CMK (cell line): Measurements from ENCODE around the gene RNF111.
"Not testable (repeated sequence)": the region's sequence is repeated elsewhere in the genome, so short reads cannot be mapped to it uniquely, and the experiment has no call there.

ENCODE experiments used
- DNase-seq: peaks from one replicate; pipeline ENCODE4 v3.0.0-alpha.2; 2010; ENCODE audit warnings: low read depth

The RNF111 gene

GRCh38 chr15:59059076-59059597 lies 71.7 kb downstream of the RNF111 start:
- DNase-seq, result no peak

- DNase-seq, result no peak
Observed at GRCh38 chr15:59060348-59060747, 72.9 kb downstream of the RNF111 start.

- DNase-seq, result no peak
Observed at GRCh38 chr15:59063042-59063441, 75.6 kb downstream of the RNF111 start.

- no peak for DNase-seq
Observed at GRCh38 chr15:59069430-59069829, 82.0 kb downstream of the RNF111 start.

- no peak for DNase-seq
Observed at GRCh38 chr15:59074607-59075006, 87.1 kb downstream of the RNF111 start.

- DNase-seq, result no peak
Observed at GRCh38 chr15:59087731-59088130, 100.3 kb downstream of the RNF111 start.

- DNase-seq, result no peak
Observed at GRCh38 chr15:59094077-59094476, 106.6 kb downstream of the RNF111 start.

- no peak for DNase-seq
Observed at GRCh38 chr15:59096429-59096828, 109.0 kb downstream of the RNF111 start.

- DNase-seq, result no peak
Observed at GRCh38 chr15:59099162-59099685, 111.8 kb downstream of the RNF111 start.

GRCh38 chr15:59104602-59104911 lies 117.1 kb downstream of the RNF111 start:
- DNase-seq, result no peak

- DNase-seq, result peak; percentile 82
Observed at GRCh38 chr15:59104912-59105732, 117.7 kb downstream of the RNF111 start, which contains the start of gene CCNB2. Gene CCNB2, plus strand, starts transcription at chr15:59105146. Its CDS starts 123 bp downstream, at chr15:59105269.

GRCh38 chr15:59105854-59106253 lies 118.4 kb downstream of the RNF111 start:
- DNase-seq, result no peak

GRCh38 chr15:59111251-59111650 lies 123.8 kb downstream of the RNF111 start:
- no peak for DNase-seq

GRCh38 chr15:59115047-59115446 lies 127.6 kb downstream of the RNF111 start:
- no peak for DNase-seq

GRCh38 chr15:59116141-59116540 lies 128.7 kb downstream of the RNF111 start:
- DNase-seq, result no peak

- no peak for DNase-seq
Observed at GRCh38 chr15:59116771-59117170, 129.3 kb downstream of the RNF111 start.

GRCh38 chr15:59119625-59120024 lies 132.2 kb downstream of the RNF111 start:
- no peak for DNase-seq

- no peak for DNase-seq
Observed at GRCh38 chr15:59120937-59121336, 133.5 kb downstream of the RNF111 start.

GRCh38 chr15:59124261-59124660 lies 136.8 kb downstream of the RNF111 start:
- no peak for DNase-seq

- not testable (repeated sequence) for DNase-seq
Observed at GRCh38 chr15:59125683-59126082, 138.2 kb downstream of the RNF111 start.

- not testable (repeated sequence) for DNase-seq
Observed at GRCh38 chr15:59127255-59127654, 139.8 kb downstream of the RNF111 start.

GRCh38 chr15:59131456-59131855 lies 144.0 kb downstream of the RNF111 start:
- DNase-seq, result no peak

GRCh38 chr15:59131969-59132562 lies 144.6 kb downstream of the RNF111 start:
- no peak for DNase-seq
